HG03175 (cell line): ENCODE measurements around the gene FER.
"Not testable (repeated sequence)": the region's sequence is repeated elsewhere in the genome, so short reads cannot be mapped to it uniquely, and the experiment has no call there.

Experiments used
- ATAC-seq: cut with Tn5 transposase; IDR thresholded peaks from one replicate; pipeline ENCODE4 v1.9.1; 2021; ENCODE audit warnings: mild to moderate bottlenecking, moderate library complexity; ENCODE audit not compliant: unreplicated experiment

FER gene

GRCh38 chr5:108747774-108748400 lies at the start of gene FER:
Gene FER, plus strand, starts transcription at chr5:108747897. Its CDS starts 50,286 bp downstream, at chr5:108798183.
- ATAC-seq: peak; percentile 28

DNA sequence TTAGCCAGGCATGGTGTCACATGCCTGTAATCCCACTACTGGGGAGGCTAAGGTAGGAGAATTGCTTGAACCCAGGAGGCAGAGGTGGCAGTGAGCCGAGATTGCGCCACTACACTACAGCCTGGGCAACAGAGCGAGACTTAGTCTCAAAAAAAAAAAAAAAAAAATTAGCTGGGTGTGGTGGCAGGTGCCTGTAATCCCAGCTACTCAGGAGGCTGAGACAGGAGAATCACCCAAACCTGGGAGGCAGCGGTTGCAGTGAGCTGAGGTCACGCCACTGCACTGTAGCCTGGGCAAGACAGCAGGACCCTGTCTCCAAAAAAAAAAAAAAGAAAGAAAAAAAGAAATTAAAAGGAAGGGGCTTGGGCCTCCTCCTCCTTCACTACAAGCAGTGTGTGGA lies 47.3 kb upstream of the FER start:
- not testable (repeated sequence) for ATAC-seq

GRCh38 chr5:108700930-108701329 lies 46.8 kb upstream of the FER start:
- ATAC-seq: no peak

DNA sequence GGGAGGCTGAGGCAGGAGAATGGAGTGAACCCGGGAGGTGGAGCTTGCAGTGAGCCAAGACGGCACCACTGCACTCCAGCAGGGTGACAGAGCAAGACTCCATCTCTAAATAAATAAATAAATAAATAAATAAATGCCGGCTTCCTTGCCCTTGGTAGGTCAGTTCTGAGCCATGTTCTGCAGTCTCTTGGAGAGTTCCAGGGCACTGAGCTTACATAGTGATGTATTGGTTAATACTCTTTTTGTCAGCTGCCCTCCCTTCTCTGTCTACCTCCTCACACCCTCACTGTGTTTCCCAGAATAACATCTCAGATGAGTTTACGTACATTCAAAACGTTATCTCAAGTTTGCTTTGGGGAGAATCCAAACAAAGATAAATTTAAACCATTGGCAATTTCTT lies 45.2 kb upstream of the FER start:
- no peak for ATAC-seq

DNA sequence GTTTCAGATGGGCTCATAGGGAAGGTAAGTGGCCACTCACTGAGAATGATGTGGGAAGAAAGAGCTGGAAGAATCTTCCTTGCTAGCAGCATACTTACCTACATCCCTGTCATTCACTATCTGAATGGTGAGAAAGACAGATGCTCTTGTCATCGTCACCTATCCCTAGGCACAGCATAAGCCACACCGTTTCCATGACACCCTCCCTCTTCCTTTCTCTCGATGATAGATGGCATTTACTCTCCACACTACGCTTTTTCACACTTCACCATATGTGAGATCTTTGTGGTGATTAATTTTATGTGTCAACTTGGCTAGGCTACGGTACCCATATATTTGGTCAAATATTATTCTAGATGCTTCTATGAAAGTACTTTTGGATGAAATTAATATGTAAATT lies 44.4 kb upstream of the FER start:
- ATAC-seq: no peak

DNA sequence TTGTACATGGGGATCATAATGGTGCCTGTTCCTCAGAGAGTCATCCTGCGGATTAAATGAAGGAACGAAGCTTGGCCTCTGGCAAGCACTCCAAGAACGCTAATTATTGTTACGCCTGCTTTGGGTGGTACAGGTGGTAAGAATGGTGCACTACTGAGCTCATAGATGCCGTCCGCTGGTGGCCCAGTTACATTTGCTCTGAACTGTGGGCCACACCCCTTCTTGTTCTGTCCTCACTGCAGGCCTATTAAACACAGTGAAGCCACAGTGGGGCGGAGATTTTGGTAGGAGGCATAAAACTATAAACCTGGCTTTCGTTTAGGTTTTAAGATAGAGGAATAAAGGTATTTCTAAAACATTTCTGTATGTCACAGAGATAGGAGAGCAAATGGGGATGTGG lies 40.6 kb upstream of the FER start:
- ATAC-seq: no peak

DNA sequence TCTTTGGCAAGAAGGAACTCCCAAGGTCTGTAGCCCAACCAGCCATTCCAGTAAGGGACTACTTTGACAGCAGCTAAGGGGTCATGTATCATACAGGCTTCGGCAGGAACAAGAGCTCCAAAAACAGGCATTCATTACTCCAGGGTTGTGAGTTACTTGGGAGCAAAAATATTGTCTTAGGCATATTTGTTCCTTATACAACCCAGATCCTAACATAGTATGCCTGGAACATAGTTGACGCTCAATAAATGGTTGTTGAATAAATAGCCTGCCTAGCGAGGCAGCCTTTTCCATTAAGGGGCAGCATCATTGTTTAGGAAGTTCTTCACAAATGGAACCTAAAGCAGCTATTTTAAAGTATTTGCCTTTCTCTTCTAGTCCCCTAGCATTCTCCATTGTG lies 35.8 kb upstream of the FER start:
- no peak for ATAC-seq

- ATAC-seq: no peak
Measured at GRCh38 chr5:108715408-108715807, 32.3 kb upstream of the FER start.

DNA sequence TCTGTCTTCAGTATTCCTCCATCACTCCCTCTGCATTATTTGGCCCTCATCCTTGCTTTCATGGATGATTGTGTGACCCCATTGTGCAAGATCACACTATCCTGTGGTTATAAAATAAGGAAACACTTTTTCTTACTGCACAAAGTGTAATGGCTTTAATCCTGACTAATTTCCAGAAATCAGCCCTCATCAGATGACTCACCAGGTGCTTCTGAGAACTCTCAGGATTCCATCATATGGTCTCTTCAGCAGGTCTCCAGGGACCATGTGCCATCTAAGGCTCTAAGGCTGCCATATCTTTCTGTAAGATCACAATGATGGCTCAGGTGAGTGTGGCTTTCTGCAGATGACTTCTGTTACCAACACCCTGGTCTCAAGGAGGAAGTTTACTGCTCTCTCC lies 27.3 kb upstream of the FER start:
- ATAC-seq: peak; percentile 98

DNA sequence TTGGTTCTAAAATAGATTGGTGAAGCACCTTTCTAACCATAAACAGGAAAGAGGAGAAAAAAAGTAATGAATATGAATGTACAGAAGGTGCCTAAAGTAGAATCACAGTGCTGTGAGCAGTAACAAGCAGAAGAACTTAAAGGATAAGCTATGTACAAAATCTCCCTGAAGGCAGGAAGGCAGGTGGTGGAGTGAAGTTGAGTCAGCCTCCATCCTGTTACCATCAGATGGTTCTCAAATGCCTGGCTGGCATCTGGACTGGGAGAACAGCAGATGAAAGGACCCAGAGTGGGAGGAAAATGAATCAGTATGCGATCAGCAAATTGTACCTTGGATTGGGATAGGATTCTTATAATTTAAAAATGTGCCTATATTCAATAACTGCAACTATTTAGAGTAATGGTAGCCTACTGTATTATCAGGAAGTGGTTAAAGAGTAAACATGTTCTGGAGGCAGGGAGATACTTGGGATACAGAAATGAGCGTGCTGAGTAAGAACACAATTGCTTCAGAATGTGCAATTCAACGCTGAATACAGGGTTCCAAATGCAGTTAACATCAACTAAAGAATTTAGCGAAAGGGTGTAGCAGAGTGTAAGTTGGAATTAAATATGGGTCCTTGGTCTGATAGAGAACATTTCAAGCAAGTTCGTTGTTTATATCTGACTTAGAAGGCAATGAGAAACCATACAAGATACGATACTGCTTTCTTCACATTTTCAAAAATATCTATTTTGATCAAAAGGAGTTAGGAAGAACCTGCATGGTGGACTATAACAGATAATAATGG lies 21.1 kb upstream of the FER start:
- no peak for ATAC-seq

DNA sequence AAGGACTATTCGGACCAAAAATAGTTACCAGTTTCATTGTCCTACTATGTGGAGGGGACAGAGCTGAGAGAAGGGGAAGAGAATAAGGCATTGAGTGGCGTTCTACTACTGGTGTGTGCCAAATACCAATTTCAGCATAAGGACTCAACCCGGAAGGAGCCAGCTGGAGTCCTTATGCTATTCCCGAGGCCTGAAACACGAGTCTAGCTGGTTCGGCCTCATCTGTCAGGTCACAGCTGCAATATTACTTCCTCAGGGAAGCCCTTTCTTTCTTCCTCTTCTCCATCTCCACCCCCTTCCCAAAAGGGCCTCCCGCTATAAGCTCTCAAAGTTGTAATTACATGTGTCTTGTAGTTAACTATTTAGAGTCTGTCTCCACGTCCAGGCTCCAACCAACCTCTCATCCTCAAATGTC lies 20.5 kb upstream of the FER start:
- no peak for ATAC-seq

GRCh38 chr5:108727651-108728565 lies 19.8 kb upstream of the FER start:
- peak; percentile 73 for ATAC-seq

DNA sequence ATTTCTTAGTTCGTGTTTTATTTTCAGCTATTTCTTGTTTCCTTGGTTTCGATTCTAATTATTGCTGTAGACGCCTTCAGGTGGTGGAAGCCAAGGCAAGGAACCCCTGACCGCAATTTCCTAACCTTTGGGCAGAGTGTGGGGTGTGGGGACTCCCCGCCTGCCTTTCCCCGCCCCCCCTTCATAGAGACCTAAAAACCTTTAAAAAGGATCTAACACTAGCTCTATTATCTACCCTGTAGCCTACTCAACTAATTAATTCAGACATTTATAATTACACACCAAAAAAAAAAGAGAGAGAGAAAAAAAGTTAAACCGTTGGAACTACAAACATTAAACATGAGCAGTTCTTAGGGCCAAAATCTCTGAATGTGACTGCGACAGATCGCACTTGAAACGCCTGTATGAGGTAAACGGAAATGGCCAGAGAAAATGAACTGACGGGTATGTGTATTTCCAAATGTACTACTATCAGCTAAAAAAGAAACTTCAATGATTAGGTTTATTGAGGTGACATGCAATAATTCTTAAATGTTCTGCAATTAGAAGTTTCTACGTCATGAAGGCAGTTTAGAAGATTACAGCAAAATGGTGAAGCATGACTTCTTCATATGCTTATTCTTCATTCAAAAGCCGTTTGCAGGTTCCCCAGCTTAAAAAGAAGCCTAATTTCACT lies 19.0 kb upstream of the FER start:
- peak; percentile 23 for ATAC-seq

DNA sequence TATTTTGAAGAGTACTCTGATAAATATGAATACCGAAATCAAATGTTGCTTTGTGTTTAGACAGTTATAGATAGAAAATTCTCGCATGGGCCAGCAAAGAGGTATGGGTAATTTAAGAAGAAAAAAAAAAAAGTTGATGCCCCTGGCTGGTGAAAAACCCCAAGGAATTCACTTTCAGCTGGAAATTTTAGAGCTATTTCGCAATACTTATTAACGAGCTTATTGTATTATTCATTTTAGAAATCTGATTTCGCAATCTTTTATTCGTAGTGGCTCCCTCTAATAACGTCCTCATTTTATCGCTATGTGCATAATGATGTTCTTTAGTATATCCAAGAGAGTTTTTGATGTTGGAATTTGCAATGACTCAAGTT lies 18.5 kb upstream of the FER start:
- no peak for ATAC-seq

DNA sequence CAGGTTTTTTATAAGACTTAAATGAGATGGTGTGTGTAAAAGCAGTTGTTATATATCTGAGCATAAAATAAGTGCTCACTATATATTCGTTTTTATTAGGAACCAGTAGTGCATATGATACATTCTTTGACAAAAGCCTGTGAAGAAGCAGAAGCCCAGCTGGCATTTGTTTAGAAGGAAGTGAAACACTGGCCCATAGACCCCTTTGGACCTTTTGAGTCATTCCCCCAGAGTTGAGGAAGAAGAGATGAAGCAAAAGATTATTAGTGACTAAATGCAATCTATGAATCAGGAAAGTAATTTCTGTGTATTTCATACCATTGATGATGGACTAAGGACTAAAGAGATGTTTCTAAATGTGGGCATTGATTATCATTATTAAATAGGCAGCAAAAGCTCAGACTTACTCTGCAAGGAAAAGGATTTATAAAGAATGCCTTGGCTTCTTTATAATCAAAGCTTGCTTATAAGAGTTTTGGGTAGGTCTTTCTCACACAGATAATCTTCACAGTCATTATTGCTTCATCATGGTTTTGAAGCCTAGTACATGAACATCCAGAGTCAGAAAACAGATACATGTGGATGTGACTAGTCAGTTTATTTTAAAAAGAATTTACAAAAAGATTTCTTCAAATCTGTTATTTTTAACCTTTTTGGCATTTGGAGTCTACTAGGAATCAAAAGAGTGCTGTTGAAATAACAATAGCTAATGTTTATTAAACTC lies 16.9 kb upstream of the FER start:
- peak; percentile 60 for ATAC-seq

DNA sequence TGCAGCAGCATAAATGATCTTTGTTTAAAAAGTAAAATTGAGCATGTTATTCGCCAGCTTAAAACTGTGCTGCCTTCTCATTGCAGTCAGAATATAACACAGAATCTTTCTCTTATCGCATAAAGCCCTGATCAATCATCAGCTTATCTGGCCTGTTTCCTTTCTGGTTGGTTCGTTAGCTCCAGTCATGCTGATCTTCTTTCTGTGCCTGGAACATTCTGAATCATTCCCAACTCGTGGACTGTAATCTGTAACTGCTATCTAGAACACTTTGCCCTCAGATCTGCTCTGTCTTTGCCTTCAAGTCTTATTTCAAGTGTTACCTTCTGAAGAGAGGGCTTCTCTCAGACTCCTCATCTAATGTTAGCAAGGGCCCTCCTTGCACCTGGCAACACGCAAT lies 11.9 kb upstream of the FER start:
- ATAC-seq: no peak

GRCh38 chr5:108736855-108737254 lies 10.8 kb upstream of the FER start:
- no peak for ATAC-seq

- no peak for ATAC-seq
Measured at GRCh38 chr5:108739376-108739775, 8.3 kb upstream of the FER start.

GRCh38 chr5:108739906-108740305 lies 7.8 kb upstream of the FER start:
- ATAC-seq: no peak

DNA sequence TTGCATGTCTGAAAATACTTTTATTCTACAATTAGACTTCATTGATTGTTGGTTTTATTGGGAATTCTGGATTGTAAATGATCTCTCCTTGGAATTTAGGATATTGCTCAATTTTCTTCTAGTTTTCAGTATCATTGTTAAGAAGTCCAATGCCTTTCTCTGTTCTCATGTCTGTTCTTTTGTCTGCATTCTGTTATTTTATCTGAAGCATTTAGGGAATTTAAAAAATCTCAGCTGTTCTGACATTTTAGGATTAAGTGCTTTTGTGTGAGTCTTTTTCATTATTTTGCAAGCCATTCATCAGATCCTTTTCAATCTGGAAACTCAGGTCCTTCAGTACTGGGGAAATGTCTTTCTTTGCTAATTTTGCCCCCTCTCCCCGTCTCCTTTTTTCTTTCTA lies 4.4 kb upstream of the FER start:
- no peak for ATAC-seq
